ENCODE measurements around the gene SYT17. TPM values are rescaled to one million over a fixed set of nuclear protein-coding genes. Genes with fewer than 3 reads are reported as not detected.

SYT17 gene
- polyA plus RNA-seq, 2 donors: 3.5 to 6.2 TPM

DNA sequence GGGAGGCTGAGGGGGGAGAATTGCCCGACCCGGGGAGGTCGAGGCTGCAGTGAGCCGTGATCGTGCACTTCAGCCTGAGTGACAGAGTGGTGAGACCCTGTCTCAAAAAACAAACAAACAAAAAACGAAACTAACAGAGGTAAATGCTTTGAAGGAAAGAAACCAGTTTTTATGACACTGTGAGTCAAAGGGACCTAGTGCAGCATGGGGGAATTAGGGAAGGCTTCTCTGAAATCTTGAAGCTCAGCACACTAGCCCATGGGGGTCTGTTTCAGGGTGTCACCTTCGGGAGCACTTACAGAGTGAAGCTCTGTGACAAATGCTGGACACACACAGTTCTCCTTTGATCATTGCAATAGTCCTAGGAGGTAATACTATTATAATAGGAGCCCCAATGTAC is 37.7 kb upstream of the SYT17 start:
- Histone ChIP-seq H3K9me3 (ENCODE audit: control insufficient read depth in 2 of 2, insufficient read depth in 1 of 2, low read depth in 1 of 2, low read length in 1 of 2) (peaks cover 0 to 3% of the 10 kb centered on the region in 2 donors), H3K27me3 (ENCODE audit: control insufficient read depth in 1 of 2, insufficient read depth in 2 of 2, low read length in 2 of 2) (no peaks in the 10 kb centered on the region), H3K27ac (ENCODE audit: low read depth in 2 of 2, low read length in 1 of 2) (peak overlapping the region; percentile 50 to 84), H3K4me1 (ENCODE audit: control insufficient read depth in 2 of 2, insufficient read depth in 2 of 2, low read length in 1 of 2) (peaks cover 0 to 2% of the 10 kb centered on the region in 2 donors), H3K4me3 (ENCODE audit: low read depth in 1 of 2, low read length in 2 of 2) (no peak overlapping the region), H3K36me3 (ENCODE audit: control insufficient read depth in 2 of 2, insufficient read depth in 2 of 2, low read length in 1 of 2) (no peaks in the 10 kb centered on the region)
- WGBS, 2 donors: 67 to 81% methylated on average over 7 of the region's 7 CpGs

DNA sequence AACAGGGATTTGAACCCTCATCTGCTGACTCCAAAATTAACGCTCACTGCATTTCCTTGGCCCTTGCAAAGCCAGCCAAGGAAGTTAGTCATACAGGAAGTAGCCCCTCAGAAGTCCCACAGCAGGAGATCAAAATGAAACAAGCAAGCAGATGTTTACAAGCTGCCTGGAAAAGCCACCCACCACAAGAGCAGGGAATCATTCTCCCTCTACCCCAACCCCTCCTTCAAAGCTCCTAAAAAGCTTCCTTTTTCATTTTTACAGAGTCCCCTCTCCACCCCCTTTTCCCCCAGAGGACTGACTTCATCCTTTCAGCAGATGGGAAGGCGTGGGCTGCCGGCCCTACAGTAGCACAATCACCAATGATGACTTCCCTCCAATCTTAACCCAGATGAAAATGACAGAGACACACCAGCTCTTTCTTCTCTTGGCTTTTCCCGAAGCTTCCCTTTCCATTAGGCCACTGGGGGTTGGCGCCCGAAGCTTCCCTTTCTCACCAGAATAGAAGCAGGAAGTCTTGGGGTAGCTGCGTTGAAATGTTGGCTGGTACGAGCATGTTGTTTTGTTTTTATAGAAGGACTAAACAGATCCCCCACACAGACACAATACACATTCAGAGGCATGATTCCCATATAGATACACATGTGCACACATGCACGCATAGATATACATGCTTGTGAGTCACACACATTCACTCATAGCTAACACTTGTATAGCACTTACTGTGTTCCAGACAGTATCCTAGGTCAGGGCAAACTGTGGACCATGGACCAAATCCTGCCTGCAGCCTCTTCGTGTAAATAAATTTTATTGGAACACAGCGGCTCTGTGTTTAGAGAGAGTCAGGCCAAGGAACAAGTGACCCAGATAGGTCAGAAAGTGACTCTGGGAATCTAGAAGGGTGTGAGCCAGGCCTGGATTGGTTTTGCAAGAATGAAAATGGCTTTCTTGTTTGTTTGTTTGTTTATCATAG is 36.9 kb upstream of the SYT17 start:
- no peaks in the 10 kb centered on the region for H3K27me3 ChIP-seq (ENCODE audit: control insufficient read depth in 1 of 2, insufficient read depth in 2 of 2, low read length in 2 of 2)
- WGBS, 2 donors: 44 to 47% methylated on average over 11 of the region's 11 CpGs
- peaks cover 0 to 8% of the 10 kb centered on the region in 2 donors for H3K4me1 ChIP-seq (ENCODE audit: control insufficient read depth in 2 of 2, insufficient read depth in 2 of 2, low read length in 1 of 2)
- H3K27ac ChIP-seq (ENCODE audit: low read depth in 2 of 2, low read length in 1 of 2): peak overlapping the region; percentile 50 to 84
- H3K9me3 ChIP-seq (ENCODE audit: control insufficient read depth in 2 of 2, insufficient read depth in 1 of 2, low read depth in 1 of 2, low read length in 1 of 2): peaks cover 0 to 3% of the 10 kb centered on the region in 2 donors
- H3K36me3 ChIP-seq (ENCODE audit: control insufficient read depth in 2 of 2, insufficient read depth in 2 of 2, low read length in 1 of 2): no peaks in the 10 kb centered on the region
- H3K4me3 ChIP-seq (ENCODE audit: low read depth in 1 of 2, low read length in 2 of 2): no peak overlapping the region

DNA sequence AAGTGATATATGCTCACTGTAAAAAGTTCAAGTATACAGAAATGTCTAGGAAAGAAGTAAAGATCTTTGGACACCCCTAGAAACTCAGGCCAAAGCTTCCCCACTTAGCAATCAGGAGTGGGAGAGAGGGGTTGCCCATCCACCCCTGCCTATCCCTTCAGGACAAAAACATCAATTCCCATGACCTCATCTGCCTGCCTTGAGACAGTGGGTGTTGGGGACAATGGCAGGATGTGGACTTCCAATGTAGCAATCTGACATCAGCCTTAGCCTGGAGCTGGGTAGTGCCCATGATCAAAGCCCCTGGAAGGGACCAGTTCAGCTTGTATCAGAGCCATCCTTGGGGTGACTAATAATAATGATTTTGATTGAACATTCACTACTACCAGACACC is 36.2 kb upstream of the SYT17 start:
- Histone ChIP-seq H3K4me3 (ENCODE audit: low read depth in 1 of 2, low read length in 2 of 2) (no peak overlapping the region), H3K27ac (ENCODE audit: low read depth in 2 of 2, low read length in 1 of 2) (peak overlapping the region; percentile 50 to 84), H3K27me3 (ENCODE audit: control insufficient read depth in 1 of 2, insufficient read depth in 2 of 2, low read length in 2 of 2) (no peaks in the 10 kb centered on the region), H3K9me3 (ENCODE audit: control insufficient read depth in 2 of 2, insufficient read depth in 1 of 2, low read depth in 1 of 2, low read length in 1 of 2) (no peaks in the 10 kb centered on the region), H3K36me3 (ENCODE audit: control insufficient read depth in 2 of 2, insufficient read depth in 2 of 2, low read length in 1 of 2) (no peaks in the 10 kb centered on the region), H3K4me1 (ENCODE audit: control insufficient read depth in 2 of 2, insufficient read depth in 2 of 2, low read length in 1 of 2) (peaks cover 0 to 12% of the 10 kb centered on the region in 2 donors)

DNA sequence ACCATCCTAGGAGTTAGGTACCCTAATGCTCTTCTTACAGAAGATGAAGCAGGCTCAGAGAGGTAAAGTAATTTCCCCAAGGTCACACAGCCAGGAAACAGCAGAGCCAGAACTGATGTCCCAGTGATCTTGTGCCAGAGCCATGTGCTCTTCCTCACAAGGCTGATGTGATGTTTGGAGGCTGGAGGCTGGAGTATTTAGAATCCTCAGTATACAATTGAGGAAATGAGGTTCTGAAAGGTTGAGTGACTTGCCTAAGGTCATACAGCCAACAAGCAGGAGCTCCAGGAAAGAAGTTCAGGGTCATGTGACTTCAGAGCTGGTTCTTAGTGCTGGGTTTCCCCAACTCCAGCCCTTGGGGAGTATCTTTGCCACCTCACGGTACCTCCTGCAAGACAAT is 35.8 kb upstream of the SYT17 start:
- Histone ChIP-seq H3K4me1 (ENCODE audit: control insufficient read depth in 2 of 2, insufficient read depth in 2 of 2, low read length in 1 of 2) (peaks cover 0 to 14% of the 10 kb centered on the region in 2 donors), H3K27ac (ENCODE audit: low read depth in 2 of 2, low read length in 1 of 2) (peak overlapping the region; percentile 30 to 83), H3K4me3 (ENCODE audit: low read depth in 1 of 2, low read length in 2 of 2) (no peak overlapping the region), H3K9me3 (ENCODE audit: control insufficient read depth in 2 of 2, insufficient read depth in 1 of 2, low read depth in 1 of 2, low read length in 1 of 2) (no peaks in the 10 kb centered on the region), H3K36me3 (ENCODE audit: control insufficient read depth in 2 of 2, insufficient read depth in 2 of 2, low read length in 1 of 2) (no peaks in the 10 kb centered on the region), H3K27me3 (ENCODE audit: control insufficient read depth in 1 of 2, insufficient read depth in 2 of 2, low read length in 2 of 2) (no peaks in the 10 kb centered on the region)
- WGBS, 2 donors: 55 to 62% methylated on average over 1 of the region's 1 CpG

DNA sequence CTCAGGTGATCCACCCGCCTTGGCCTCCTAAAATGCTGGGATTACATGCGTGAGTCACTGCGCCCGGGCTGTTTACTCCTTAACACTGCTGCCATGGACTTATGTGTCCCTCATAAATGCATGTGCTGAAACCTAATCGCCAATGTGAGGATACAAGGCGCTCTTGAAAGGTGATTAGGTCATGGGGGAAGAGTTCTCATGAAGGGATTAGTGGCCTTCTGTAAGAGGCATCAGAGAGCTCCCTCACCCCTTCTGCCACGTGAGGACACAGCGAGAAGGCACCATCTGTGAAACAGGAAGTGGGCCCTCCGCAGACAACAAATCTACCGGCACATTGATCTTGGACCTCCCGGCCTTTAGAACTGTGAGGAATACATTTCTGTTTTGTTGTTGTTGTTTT is 35.1 kb upstream of the SYT17 start:
- peaks cover 0 to 16% of the 10 kb centered on the region in 2 donors for H3K4me1 ChIP-seq (ENCODE audit: control insufficient read depth in 2 of 2, insufficient read depth in 2 of 2, low read length in 1 of 2)
- peak overlapping the region; percentile 30 to 83 for H3K27ac ChIP-seq (ENCODE audit: low read depth in 2 of 2, low read length in 1 of 2)
- H3K9me3 ChIP-seq (ENCODE audit: control insufficient read depth in 2 of 2, insufficient read depth in 1 of 2, low read depth in 1 of 2, low read length in 1 of 2): no peaks in the 10 kb centered on the region
- no peaks in the 10 kb centered on the region for H3K27me3 ChIP-seq (ENCODE audit: control insufficient read depth in 1 of 2, insufficient read depth in 2 of 2, low read length in 2 of 2)
- 73 to 82% methylated on average over 11 of the region's 11 CpGs for WGBS, 2 donors
- no peaks in the 10 kb centered on the region for H3K36me3 ChIP-seq (ENCODE audit: control insufficient read depth in 2 of 2, insufficient read depth in 2 of 2, low read length in 1 of 2)
- no peak overlapping the region for H3K4me3 ChIP-seq (ENCODE audit: low read depth in 1 of 2, low read length in 2 of 2)

DNA sequence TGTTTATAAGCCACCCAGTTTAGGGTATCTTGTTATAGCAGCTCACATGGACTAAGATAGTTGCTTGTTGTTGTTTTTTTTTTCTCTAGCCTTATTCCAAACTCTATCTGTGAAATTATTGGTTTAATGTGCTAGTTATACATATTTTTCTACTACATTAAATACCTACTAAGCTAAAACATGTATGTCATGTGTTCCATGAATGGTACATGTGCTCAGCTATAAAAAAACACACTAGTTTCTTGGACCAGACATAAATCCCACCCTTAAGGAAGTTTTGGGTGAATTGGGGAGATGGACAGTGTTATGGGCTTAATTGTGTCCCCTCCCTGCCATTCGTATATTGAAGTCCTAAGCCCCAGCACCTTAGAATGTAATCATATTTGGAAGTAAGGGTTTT is 34.4 kb upstream of the SYT17 start:
- Histone ChIP-seq H3K4me1 (ENCODE audit: control insufficient read depth in 2 of 2, insufficient read depth in 2 of 2, low read length in 1 of 2) (peaks cover 0 to 16% of the 10 kb centered on the region in 2 donors), H3K36me3 (ENCODE audit: control insufficient read depth in 2 of 2, insufficient read depth in 2 of 2, low read length in 1 of 2) (no peaks in the 10 kb centered on the region), H3K27me3 (ENCODE audit: control insufficient read depth in 1 of 2, insufficient read depth in 2 of 2, low read length in 2 of 2) (no peaks in the 10 kb centered on the region), H3K4me3 (ENCODE audit: low read depth in 1 of 2, low read length in 2 of 2) (no peak overlapping the region), H3K9me3 (ENCODE audit: control insufficient read depth in 2 of 2, insufficient read depth in 1 of 2, low read depth in 1 of 2, low read length in 1 of 2) (no peaks in the 10 kb centered on the region), H3K27ac (ENCODE audit: low read depth in 2 of 2, low read length in 1 of 2) (peak overlapping the region in 1 of 2 donors; percentile 46)
- 88 to 91% methylated on average over 1 of the region's 1 CpG for WGBS, 2 donors

DNA sequence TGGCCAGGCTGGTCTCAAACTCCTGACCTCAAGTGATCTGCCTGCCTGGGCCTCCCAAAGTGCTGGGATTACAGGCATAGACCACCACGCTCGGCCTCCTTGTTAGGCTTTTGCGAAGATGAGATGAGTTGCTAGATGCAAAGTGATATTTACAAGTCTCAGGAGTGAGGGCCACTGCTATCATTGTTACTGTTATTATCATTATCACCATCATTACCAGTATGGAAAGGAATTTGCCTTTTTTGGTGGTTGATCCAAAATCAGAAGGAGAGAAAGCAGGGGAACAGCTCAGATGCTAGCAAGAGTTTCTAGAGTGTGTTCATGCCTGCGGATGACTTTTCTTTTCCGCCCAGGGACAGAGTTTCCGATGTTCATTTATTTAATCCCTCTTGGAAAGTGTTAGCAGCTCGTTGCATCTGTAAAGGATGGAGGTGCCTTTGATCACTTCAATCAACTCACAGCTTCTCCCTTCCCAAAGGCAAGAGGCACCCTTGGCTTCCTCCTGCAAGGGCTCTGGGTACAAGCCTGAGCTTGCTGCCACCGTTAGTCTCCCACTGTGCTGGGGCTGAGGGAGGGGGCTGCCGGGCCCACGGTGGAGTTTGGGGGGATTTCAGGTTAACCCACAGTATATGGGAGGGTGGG is 32.7 kb upstream of the SYT17 start:
- no peak overlapping the region for H3K4me3 ChIP-seq (ENCODE audit: low read depth in 1 of 2, low read length in 2 of 2)
- no peaks in the 10 kb centered on the region for H3K9me3 ChIP-seq (ENCODE audit: control insufficient read depth in 2 of 2, insufficient read depth in 1 of 2, low read depth in 1 of 2, low read length in 1 of 2)
- peaks cover 0 to 20% of the 10 kb centered on the region in 2 donors for H3K4me1 ChIP-seq (ENCODE audit: control insufficient read depth in 2 of 2, insufficient read depth in 2 of 2, low read length in 1 of 2)
- no peaks in the 10 kb centered on the region for H3K36me3 ChIP-seq (ENCODE audit: control insufficient read depth in 2 of 2, insufficient read depth in 2 of 2, low read length in 1 of 2)
- peak overlapping the region; percentile 80 to 91 for H3K27ac ChIP-seq (ENCODE audit: low read depth in 2 of 2, low read length in 1 of 2)
- H3K27me3 ChIP-seq (ENCODE audit: control insufficient read depth in 1 of 2, insufficient read depth in 2 of 2, low read length in 2 of 2): no peaks in the 10 kb centered on the region
- 47 to 53% methylated on average over 10 of the region's 10 CpGs for WGBS, 2 donors

DNA sequence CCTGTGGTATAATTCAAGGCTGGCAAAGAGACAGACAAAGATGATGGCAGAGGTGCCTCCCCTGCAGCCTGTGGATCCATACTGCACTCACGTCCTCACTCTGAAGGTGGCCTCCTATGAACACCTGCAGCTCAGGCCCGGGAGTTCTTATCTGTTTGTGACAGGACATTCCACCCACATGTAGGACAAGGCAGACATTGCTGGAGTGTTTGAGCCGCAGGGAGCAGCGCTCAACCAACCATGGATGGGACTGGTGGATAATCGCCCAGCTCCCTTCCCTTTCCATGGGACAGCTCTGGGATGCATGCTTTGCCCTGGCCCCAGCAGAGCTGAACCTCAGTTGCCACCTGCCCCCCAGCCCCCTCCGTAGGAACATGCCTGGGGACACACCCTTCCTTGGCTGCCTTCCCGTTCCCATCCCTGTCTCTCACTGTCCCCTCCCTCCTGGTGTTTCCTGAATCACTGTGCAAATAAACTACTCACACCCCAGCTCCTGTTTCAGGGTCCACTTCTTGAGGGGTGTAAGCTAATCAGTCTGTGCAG is 32.1 kb upstream of the SYT17 start:
- Histone ChIP-seq H3K4me3 (ENCODE audit: low read depth in 1 of 2, low read length in 2 of 2) (no peak overlapping the region), H3K27me3 (ENCODE audit: control insufficient read depth in 1 of 2, insufficient read depth in 2 of 2, low read length in 2 of 2) (no peaks in the 10 kb centered on the region), H3K4me1 (ENCODE audit: control insufficient read depth in 2 of 2, insufficient read depth in 2 of 2, low read length in 1 of 2) (peaks cover 0 to 20% of the 10 kb centered on the region in 2 donors), H3K27ac (ENCODE audit: low read depth in 2 of 2, low read length in 1 of 2) (peak overlapping the region; percentile 80 to 91), H3K9me3 (ENCODE audit: control insufficient read depth in 2 of 2, insufficient read depth in 1 of 2, low read depth in 1 of 2, low read length in 1 of 2) (no peaks in the 10 kb centered on the region), H3K36me3 (ENCODE audit: control insufficient read depth in 2 of 2, insufficient read depth in 2 of 2, low read length in 1 of 2) (no peaks in the 10 kb centered on the region)
- 25 to 39% methylated on average over 6 to 7 of the region's 7 CpGs for WGBS, 2 donors

DNA sequence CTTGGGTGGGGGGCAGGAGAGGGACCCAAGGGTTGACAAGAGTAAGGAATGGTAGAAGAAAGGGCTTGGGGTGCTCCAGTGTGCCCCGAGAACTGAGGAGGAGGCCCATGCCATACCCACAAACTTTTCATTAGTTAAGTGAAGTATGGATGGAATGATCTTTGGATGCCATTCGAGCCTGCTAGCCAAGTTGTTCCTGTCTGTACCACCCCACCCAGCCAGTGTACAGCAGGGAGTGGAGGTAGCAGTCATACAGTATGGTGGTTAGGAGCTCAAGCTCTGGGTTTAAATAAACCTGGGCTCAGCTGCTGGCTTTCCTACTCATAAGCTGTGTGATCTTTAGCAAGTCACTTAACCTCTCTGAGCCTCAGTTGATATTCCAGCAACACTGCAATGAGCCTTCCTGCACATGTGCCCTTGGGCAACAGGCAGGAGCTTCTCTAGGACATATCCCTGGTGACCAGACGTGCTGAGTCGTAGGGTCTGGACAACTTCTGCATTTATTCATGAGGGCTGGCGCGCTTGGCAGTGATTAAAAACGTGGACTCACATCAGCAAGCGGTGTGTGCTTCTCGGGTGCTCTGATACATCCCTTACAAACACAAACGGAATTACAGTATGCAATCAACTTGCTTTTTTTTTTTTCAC is 31.4 kb upstream of the SYT17 start:
- peak overlapping the region; percentile 80 to 91 for H3K27ac ChIP-seq (ENCODE audit: low read depth in 2 of 2, low read length in 1 of 2)
- WGBS, 2 donors: 31 to 40% methylated on average over 10 of the region's 10 CpGs
- H3K4me1 ChIP-seq (ENCODE audit: control insufficient read depth in 2 of 2, insufficient read depth in 2 of 2, low read length in 1 of 2): peaks cover 0 to 20% of the 10 kb centered on the region in 2 donors
- no peak overlapping the region for H3K4me3 ChIP-seq (ENCODE audit: low read depth in 1 of 2, low read length in 2 of 2)
- H3K36me3 ChIP-seq (ENCODE audit: control insufficient read depth in 2 of 2, insufficient read depth in 2 of 2, low read length in 1 of 2): no peaks in the 10 kb centered on the region
- H3K27me3 ChIP-seq (ENCODE audit: control insufficient read depth in 1 of 2, insufficient read depth in 2 of 2, low read length in 2 of 2): no peaks in the 10 kb centered on the region
- no peaks in the 10 kb centered on the region for H3K9me3 ChIP-seq (ENCODE audit: control insufficient read depth in 2 of 2, insufficient read depth in 1 of 2, low read depth in 1 of 2, low read length in 1 of 2)
